Smooth muscle cell (in vitro differentiated cells): Measurements from ENCODE around the gene SLAMF9. TPM values are rescaled to one million over a fixed set of nuclear protein-coding genes. Genes with fewer than 3 reads are reported as not detected.

ENCODE experiments used
- DNase-seq: peaks from one replicate; lab custom pipeline; 2025; ENCODE audit not compliant: unreplicated experiment; lab: John Stamatoyannopoulos, UW
- H2AFZ ChIP-seq: fragments of 200-600 bp; sonication (generic); 2 replicates; pipeline ENCODE4 v1.6.0; 2016; ENCODE audit warnings: antibody characterized with exemption, low read depth, mild to moderate bottlenecking
- H3F3A ChIP-seq: fragments of 200-600 bp; sonication (generic); 2 replicates; pipeline ENCODE4 v1.6.0; 2017; ENCODE audit warnings: antibody characterized with exemption, low read depth
- H3K27ac ChIP-seq: fragments of 200-600 bp; sonication (generic); 2 replicates; pipeline ENCODE4 v1.5.1; 2016; ENCODE audit warnings: low read depth, mild to moderate bottlenecking
- H3K27me3 ChIP-seq: fragments of 200-600 bp; sonication (generic); 2 replicates; pipeline ENCODE4 v1.6.1; 2016; ENCODE audit warnings: low read depth, mild to moderate bottlenecking
- H3K36me3 ChIP-seq: fragments of 200-600 bp; sonication (generic); 2 replicates; pipeline ENCODE4 v1.5.1; 2016; ENCODE audit warnings: low read depth
- H3K4me1 ChIP-seq: fragments of 200-600 bp; sonication (generic); 2 replicates; pipeline ENCODE4 v1.5.1; 2016; ENCODE audit warnings: low read depth
- H3K4me2 ChIP-seq: fragments of 200-600 bp; sonication (generic); 2 replicates; pipeline ENCODE4 v1.6.0; 2016; ENCODE audit warnings: mild to moderate bottlenecking
- H3K4me3 ChIP-seq: fragments of 200-600 bp; sonication (generic); 2 replicates; pipeline ENCODE4 v1.5.1; 2016; ENCODE audit warnings: mild to moderate bottlenecking
- H3K79me2 ChIP-seq: fragments of 200-600 bp; sonication (generic); 2 replicates; pipeline ENCODE4 v1.6.0; 2016; ENCODE audit warnings: low read depth, mild to moderate bottlenecking
- H3K9ac ChIP-seq: fragments of 200-600 bp; sonication (generic); 2 replicates; pipeline ENCODE4 v1.6.0; 2016; ENCODE audit warnings: low read depth
- H3K9me3 ChIP-seq: fragments of 200-600 bp; sonication (generic); replicated peaks from 2 replicates; pipeline ENCODE4 v1.5.1; 2016; ENCODE audit warnings: low read depth
- H4K20me1 ChIP-seq: fragments of 200-600 bp; sonication (generic); 2 replicates; pipeline ENCODE4 v1.6.0; 2016; ENCODE audit warnings: low read depth
- WGBS: methylation state at CpG from one replicate; pipeline ENCODE4 v1.1.7; 2016; ENCODE audit warnings: low lambda C conversion rate; 5-methylcytosine and 5-hydroxymethylcytosine counted together
- polyA plus RNA-seq: library from polyadenylated mRNA; unstranded; fragments of >200 nt; fragmentation: Nextera tagmentation; extraction: Ambion mirVana; gene quantifications from 2 replicates; pipeline ENCODE4 v1.2.1, GENCODE V29; 2016
- total RNA-seq: library from RNA; depleted of rRNA; stranded (reverse); fragments of >200 nt; gene quantifications from 2 replicates; pipeline ENCODE4 v1.2.3, GENCODE V29; 2014
- TF ChIP-seq, protein P1 (sequence below): fragments of 200-600 bp; sonication (generic); IDR thresholded peaks from 2 replicates; pipeline ENCODE4 v1.5.1; 2017; ENCODE audit warnings: borderline replicate concordance, mild to moderate bottlenecking, antibody characterized with exemption; ENCODE audit not compliant: insufficient read depth, poor library complexity, severe bottlenecking

Gene SLAMF9
- total and polyA plus RNA-seq, 2 experiments from 2014 or later: 1.3 to 2.1 TPM

DNA sequence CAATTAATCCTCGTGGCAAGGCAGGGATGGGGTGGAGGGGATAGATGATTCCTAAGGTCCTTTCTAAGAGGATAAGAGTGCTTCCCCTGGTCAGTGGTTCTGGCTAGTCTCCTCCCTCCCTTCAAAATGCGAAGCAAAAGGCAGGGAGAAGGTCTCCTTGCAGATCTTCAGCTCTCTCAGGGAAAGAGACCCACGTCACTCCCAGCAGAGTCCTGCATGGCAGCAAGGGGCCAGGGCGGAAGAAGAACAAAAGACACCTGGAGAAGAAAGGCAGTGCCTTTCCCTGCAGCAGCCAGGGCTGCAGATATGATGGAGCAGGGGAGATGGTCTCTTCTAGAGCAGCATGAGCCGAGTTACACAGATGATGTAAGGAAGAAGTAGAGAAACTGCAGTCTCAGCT is 29.6 kb upstream of the SLAMF9 start:
- Histone ChIP-seq H3K79me2 (no peaks in the 10 kb centered on the region), H3K4me1 (no peaks in the 10 kb centered on the region), H3K27ac (no peak overlapping the region), H3K4me2 (no peak overlapping the region), H4K20me1 (no peaks in the 10 kb centered on the region), H2AFZ (no peak overlapping the region), H3K9ac (no peak overlapping the region), H3K4me3 (no peak overlapping the region), H3K27me3 (peaks cover 1% of the 10 kb centered on the region), H3F3A (no peaks in the 10 kb centered on the region), H3K9me3 (no peaks in the 10 kb centered on the region), H3K36me3 (no peaks in the 10 kb centered on the region)
- TF ChIP-seq, protein P1, sequence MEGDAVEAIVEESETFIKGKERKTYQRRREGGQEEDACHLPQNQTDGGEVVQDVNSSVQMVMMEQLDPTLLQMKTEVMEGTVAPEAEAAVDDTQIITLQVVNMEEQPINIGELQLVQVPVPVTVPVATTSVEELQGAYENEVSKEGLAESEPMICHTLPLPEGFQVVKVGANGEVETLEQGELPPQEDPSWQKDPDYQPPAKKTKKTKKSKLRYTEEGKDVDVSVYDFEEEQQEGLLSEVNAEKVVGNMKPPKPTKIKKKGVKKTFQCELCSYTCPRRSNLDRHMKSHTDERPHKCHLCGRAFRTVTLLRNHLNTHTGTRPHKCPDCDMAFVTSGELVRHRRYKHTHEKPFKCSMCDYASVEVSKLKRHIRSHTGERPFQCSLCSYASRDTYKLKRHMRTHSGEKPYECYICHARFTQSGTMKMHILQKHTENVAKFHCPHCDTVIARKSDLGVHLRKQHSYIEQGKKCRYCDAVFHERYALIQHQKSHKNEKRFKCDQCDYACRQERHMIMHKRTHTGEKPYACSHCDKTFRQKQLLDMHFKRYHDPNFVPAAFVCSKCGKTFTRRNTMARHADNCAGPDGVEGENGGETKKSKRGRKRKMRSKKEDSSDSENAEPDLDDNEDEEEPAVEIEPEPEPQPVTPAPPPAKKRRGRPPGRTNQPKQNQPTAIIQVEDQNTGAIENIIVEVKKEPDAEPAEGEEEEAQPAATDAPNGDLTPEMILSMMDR: no peak
- WGBS: 66% methylated on average over 5 of the region's 5 CpGs
- DNase-seq: no peak

DNA sequence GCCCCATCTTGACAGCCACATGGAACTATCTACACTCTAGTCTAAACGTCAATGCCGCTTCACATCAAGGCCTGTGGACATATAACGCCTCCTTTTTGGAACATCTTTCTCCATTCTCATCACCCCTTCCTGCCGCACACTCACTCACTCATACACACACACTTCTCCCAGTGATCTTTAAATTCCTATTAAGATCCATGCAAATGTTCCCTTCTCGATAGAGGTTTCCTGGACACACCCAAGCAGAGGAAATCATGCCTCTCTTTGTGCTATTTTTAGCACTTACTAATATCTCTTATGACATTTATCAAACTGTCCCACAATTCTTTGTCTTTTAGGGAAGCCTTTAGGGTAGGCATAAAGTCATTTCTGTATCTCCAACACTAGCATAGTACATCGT is 28.2 kb upstream of the SLAMF9 start:
- 76% methylated on average over 6 of the region's 6 CpGs for WGBS
- H2AFZ ChIP-seq: no peak overlapping the region
- no peak overlapping the region for H3K9ac ChIP-seq
- no peak overlapping the region for H3K27ac ChIP-seq
- no peaks in the 10 kb centered on the region for H3K9me3 ChIP-seq
- no peak overlapping the region for H3K4me2 ChIP-seq
- no peaks in the 10 kb centered on the region for H3F3A ChIP-seq
- no peaks in the 10 kb centered on the region for H3K36me3 ChIP-seq
- H3K4me3 ChIP-seq: no peak overlapping the region
- H4K20me1 ChIP-seq: no peaks in the 10 kb centered on the region
- TF ChIP-seq, protein P1: no peak
- no peaks in the 10 kb centered on the region for H3K79me2 ChIP-seq
- DNase-seq: no peak
- H3K27me3 ChIP-seq: peaks cover 14% of the 10 kb centered on the region
- H3K4me1 ChIP-seq: no peaks in the 10 kb centered on the region

- Histone ChIP-seq H3K4me3 (no peak overlapping the region), H4K20me1 (no peaks in the 10 kb centered on the region), H3K36me3 (no peaks in the 10 kb centered on the region), H3F3A (no peaks in the 10 kb centered on the region), H3K9me3 (no peaks in the 10 kb centered on the region), H2AFZ (no peak overlapping the region), H3K27me3 (peaks cover 22% of the 10 kb centered on the region), H3K9ac (no peak overlapping the region), H3K27ac (no peak overlapping the region), H3K4me2 (no peak overlapping the region), H3K4me1 (no peaks in the 10 kb centered on the region), H3K79me2 (no peaks in the 10 kb centered on the region)
- DNase-seq: no peak
- TF ChIP-seq, protein P1: no peak
- WGBS: 89% methylated on average over 6 of the region's 6 CpGs
These were observed 27.5 kb upstream of the SLAMF9 start for GRCh38 chr1:159981351-159982055.

DNA sequence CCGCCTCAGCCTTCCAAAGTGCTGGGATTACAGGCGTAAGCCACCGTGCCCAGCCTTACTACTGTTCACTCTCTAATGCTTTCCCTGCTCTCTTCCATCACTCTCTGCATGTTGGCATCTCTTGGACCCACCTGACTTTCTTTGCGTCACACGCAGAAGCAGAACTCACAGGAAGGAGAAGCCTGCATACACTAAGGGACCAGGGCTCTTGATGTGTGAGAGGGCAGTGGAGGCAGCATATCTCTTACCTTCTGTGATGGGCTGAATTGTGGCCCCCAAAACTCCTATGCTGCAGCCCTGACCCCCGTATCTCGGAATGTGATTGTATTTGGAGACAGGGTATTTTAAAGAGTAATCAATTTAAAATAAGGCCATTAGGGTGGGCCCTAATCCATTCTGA is 26.7 kb upstream of the SLAMF9 start:
- no peaks in the 10 kb centered on the region for H4K20me1 ChIP-seq
- no peaks in the 10 kb centered on the region for H3K79me2 ChIP-seq
- no peak overlapping the region for H3K27ac ChIP-seq
- no peaks in the 10 kb centered on the region for H3K9me3 ChIP-seq
- no peak overlapping the region for H3K9ac ChIP-seq
- no peaks in the 10 kb centered on the region for H3K4me1 ChIP-seq
- H3K36me3 ChIP-seq: no peaks in the 10 kb centered on the region
- H3K4me2 ChIP-seq: no peak overlapping the region
- no peak for DNase-seq
- no peak overlapping the region for H3K4me3 ChIP-seq
- 96% methylated on average over 7 of the region's 7 CpGs for WGBS
- H2AFZ ChIP-seq: no peak overlapping the region
- H3K27me3 ChIP-seq: peaks cover 28% of the 10 kb centered on the region
- TF ChIP-seq, protein P1: no peak
- H3F3A ChIP-seq: no peaks in the 10 kb centered on the region
